ENCODE data around the gene TRIP13.
"Not testable (repeated sequence)": the region's sequence is repeated elsewhere in the genome, so short reads cannot be mapped to it uniquely, and the experiment has no call there.

The TRIP13 gene

DNA sequence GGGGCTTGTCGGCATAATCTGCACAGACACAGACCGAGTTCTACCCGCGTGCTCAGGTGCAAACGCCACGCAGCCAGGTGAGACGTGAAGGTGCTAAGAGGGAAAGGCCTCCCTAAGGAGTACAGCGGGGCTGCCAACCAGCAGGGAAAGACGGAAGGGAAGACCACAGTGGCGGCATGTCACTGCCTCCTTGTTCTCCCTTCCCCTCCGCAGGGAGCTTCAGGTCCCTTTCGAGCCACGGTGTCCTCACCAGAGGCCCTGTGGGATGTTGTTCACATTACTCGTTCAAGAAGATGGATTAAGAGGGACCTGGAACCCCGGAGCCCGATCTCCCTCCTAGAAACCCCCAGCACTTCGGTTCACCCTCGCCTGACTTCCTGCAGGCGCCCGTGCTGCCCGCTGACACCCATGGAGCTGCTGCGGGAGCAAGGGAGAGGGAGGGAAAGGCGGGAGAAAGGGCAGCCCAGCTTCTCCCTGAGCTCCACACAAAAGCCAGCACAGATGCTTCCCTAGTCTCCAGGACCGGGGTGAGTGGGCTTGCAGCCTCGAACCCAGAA lies 769 bp upstream of the TRIP13 start:
- peak; percentile 46 for DNase-seq (ENCODE audit: low read depth)

DNA sequence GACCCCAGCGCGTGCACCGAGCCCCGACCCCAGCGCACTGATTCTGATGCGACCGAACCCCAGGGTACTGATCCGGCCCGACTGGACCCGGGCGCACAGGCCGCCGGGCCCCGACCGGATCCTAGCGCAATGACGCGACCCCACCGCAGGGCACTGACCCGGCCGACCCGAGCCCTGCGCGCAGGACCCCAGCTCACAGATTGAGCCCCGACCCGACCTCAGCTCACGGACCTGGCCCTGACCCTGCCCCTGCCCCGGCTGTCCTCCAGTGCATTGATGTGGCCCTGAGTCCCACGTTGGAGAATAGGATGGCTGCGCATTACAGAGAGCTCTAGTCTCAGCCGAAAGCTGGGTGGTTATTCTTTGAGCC lies 438 bp downstream of the TRIP13 start:
- DNase-seq (ENCODE audit: low read depth), result no peak

DNA sequence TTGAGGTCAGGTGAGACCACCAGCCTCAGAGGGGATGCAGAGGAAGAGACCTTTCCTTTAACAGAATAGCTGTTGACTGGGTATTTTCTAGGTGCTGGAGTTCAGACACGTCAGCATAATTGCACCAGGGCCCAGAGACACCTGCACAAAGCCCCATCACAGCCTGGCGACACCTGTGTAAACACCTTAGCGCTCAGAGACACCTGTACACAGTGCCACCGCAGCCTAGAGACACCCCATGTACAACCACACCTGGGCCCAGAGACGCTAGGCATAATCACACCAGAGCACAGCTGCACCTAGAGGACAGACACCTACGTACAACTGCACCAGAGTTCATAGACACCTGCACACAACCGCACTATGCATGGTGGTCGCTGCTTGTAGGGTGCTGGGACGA lies 1.0 kb downstream of the TRIP13 start:
- DNase-seq (ENCODE audit: low read depth), result no peak

DNA sequence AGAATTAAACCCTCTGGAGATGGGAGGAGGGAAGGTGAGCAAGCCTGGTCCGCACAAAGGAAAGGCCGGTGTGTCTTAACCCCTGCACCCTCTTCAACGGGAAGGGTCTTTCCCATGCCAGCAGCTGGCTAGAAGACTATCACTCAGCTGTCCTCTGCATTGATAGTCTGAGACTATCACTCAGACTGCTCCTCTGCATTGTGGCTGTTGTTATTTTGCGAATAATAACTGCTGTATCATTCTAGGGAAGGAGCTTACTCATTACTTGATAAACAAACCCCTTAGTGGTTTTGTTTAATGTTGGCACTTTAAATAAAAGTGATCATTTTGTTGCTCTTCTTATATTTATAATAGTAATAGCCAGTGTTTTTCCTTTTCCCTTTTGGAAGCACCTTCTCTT lies 8.1 kb downstream of the TRIP13 start:
- no peak for DNase-seq (ENCODE audit: low read depth)

DNA sequence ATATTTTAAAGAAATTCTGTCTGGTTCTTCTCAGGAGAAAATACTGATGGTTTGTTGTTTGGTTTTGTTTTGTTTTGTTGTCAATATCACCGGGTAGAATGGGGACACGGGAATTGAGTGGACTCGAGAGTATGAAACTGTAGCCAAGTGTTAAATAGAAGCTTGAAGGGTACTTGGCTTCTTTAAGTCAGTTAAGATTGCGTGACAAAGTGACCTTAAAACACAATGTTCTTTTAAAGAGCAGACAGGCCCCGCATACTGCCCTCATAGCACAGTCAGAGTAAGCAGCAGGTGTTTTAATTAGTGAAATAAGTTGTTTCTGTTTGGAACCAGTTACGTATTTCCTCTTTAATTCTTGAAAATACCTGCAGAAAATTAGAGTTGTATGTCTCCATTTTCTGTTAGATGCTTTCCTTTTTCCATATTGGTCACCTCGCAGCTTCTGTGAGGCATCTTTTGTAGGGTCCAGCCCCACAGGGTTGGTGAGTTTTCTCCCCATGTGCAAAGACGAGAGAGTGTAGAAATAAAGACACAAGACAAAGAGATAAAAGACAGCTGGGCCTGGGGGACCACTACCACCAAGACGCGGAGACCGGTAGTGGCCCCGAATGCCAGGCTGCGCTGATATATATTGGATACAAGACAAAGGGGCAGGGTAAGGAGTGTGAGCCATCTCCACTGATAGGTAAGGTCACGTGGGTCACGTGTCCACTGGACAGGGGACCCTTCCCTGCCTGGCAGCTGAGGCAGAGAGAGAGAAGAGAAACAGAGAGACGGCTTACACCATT lies 9.6 kb downstream of the TRIP13 start:
- no peak for DNase-seq (ENCODE audit: low read depth)

- DNase-seq (ENCODE audit: low read depth), result no peak
Measured at GRCh38 chr5:903756-904096, 11.0 kb downstream of the TRIP13 start.

- DNase-seq (ENCODE audit: low read depth), result no peak
Measured at GRCh38 chr5:905139-905642, 12.5 kb downstream of the TRIP13 start.

- no peak for DNase-seq (ENCODE audit: low read depth)
Measured at GRCh38 chr5:907366-907910, 14.8 kb downstream of the TRIP13 start.

- DNase-seq (ENCODE audit: low read depth), result no peak
Measured at GRCh38 chr5:908172-908571, 15.5 kb downstream of the TRIP13 start.

DNA sequence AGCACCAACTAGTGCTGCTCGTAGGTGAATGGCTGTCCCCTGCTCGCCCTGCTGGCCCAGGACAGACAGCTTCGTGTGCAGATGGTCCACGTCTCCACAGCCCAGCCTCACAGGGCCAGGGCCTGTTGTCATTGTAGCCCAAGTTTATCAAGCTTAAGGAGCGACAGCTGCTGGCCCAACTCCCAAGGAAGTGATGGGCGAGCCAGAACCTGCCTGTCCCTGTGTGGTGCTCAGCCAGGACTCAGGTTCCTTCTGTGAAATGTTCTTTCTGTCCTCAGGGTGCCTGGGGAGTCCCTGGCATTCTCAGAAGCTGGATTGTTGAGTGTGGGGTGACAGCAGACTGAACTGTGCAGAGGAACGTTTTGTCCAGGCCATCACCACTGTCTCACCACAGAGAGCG lies 16.4 kb downstream of the TRIP13 start:
- DNase-seq (ENCODE audit: low read depth), result no peak

GRCh38 chr5:909994-910768 lies 17.5 kb downstream of the TRIP13 start:
- DNase-seq (ENCODE audit: low read depth), result no peak

DNA sequence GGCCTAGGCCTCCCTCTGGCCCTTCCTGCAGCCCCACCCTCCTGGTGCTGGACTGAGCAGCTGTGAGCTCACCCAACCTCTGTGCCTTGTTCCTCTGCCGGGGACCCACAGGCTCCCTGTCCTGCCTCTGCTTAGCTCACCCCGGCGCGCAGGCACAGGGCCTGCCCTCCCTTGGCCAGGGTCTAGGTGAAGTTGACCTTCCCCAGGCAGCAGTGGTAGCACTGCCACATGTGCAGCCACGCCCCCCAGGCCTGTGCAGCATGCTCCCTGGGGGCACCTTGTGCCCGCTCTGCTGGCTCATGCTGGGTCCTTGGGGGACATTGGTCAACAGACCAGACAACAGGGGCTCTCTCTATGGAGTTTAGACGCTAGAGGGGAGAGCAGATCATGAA lies 18.1 kb downstream of the TRIP13 start:
- no peak for DNase-seq (ENCODE audit: low read depth)

DNA sequence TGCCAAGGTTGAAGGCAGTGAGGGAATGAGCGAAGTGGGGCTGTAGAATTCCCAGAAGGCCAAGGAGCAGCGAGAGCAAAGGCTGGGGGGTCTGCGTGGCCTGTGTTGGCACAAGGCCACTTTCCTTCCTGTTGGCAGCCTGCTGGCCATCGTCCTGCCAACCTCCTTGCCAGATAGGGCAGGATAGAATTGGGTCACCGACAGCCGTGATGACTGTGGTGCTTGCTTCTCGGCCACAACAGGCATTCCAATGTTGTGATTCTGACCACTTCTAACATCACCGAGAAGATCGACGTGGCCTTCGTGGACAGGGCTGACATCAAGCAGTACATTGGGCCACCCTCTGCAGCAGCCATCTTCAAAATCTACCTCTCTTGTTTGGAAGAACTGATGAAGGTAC lies 18.9 kb downstream of the TRIP13 start:
- DNase-seq (ENCODE audit: low read depth), result peak; percentile 44

DNA sequence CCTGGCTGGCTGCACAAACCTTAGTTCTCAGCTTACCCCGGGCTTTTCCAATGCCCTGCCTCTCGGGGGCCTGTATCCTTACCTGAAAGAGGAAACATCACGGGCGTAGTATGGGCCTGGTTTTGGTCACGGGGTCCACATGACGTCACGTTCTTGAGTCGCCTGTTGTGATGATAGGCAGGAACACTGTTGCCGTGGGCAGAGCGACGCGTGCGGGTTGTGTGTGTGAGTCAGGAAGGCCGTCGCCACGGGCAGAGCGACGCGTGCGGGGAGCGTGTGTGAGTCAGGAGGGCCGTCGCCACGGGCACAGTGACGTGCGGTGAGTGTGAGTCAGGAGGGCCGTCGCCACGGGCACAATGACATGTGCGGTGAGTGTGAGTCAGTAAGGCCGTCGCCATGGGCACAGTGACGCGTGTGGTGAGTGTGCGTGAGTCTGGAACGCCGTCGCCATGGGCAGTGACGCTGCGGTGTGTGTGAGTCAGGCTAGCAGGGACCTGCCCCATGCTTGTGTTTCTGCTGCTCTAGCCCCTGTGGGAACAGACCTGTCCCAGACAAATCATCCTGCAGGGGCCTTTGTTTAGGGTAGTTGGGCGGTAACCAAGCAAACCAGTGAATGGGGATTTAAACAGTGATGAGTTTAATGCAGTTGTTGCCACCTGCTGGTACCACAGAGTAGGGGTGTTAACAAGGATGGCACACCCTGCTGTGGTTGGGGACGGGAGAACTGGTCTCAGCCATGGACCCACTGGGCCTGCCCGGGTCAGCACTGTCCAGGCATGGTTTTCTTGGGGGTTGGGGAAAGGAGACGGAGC lies 19.8 kb downstream of the TRIP13 start:
- DNase-seq (ENCODE audit: low read depth), result peak; percentile 75

GRCh38 chr5:914174-914573 lies 21.5 kb downstream of the TRIP13 start:
- no peak for DNase-seq (ENCODE audit: low read depth)

GRCh38 chr5:914612-915011 lies 21.9 kb downstream of the TRIP13 start:
- DNase-seq (ENCODE audit: low read depth), result no peak

GRCh38 chr5:915346-915745 lies 22.7 kb downstream of the TRIP13 start:
- not testable (repeated sequence) for DNase-seq (ENCODE audit: low read depth)

- DNase-seq (ENCODE audit: low read depth), result no peak
Measured at GRCh38 chr5:915946-916345, 23.3 kb downstream of the TRIP13 start.

GRCh38 chr5:916441-917293 lies 24.0 kb downstream of the TRIP13 start:
- no peak for DNase-seq (ENCODE audit: low read depth)

- not testable (repeated sequence) for DNase-seq (ENCODE audit: low read depth)
Measured at GRCh38 chr5:918717-919116, 26.0 kb downstream of the TRIP13 start.

- DNase-seq (ENCODE audit: low read depth), result no peak
Measured at GRCh38 chr5:919356-920000, 26.8 kb downstream of the TRIP13 start.

Data from EH (cell line).